Panc1 (cell line): ENCODE data around the gene GPSM1. TPM values are rescaled to one million over a fixed set of nuclear protein-coding genes. Genes with fewer than 3 reads are reported as not detected.
A peak's percentile ranks its signal among the peaks of the same experiment; 100 is the strongest.

Experiments used
- ATAC-seq: fragments of 200-7000 bp; cut with Tn5 transposase; 2 replicates; pipeline ENCODE4 v1.9.1; 2020; ENCODE audit warnings: mild to moderate bottlenecking, moderate library complexity
- Bru-seq: library from RNA; stranded (reverse); fragments of 400-500 nt; gene quantifications from one replicate; lab custom pipeline; 2021; lab: Mats Ljungman, UMichigan
- BruChase-seq, 2 experiments: library from RNA; stranded (reverse); fragments of 400-500 nt; gene quantifications; one replicate each; lab custom pipeline; 2021; lab: Mats Ljungman, UMichigan
- BruUV-seq: library from RNA; stranded (reverse); fragments of 400-500 nt; replicated peaks from 2 replicates; lab custom pipeline; 2021; lab: Mats Ljungman, UMichigan
- CTCF ChIA-PET: fragments of 300-600 bp; sonication (Branson Sonifier 250); formaldehyde crosslinking; loops from one replicate; lab custom pipeline; 2022; ENCODE audit warnings: antibody characterized with exemption; lab: Charles Lee
- POLR2A ChIA-PET: fragments of 300-600 bp; sonication (Branson Sonifier 250); formaldehyde crosslinking; loops from one replicate; lab custom pipeline; 2022; ENCODE audit warnings: antibody characterized with exemption; lab: Charles Lee
- DNase-seq: peaks from one replicate; pipeline ENCODE4 v3.0.0-alpha.2; 2010; ENCODE audit warnings: low read depth, low spot score
- H3K27ac ChIP-seq: 2 replicates; pipeline ENCODE4 v1.5.1; 2011; ENCODE audit warnings: mild to moderate bottlenecking, low read length, inconsistent platforms
- H3K27me3 ChIP-seq: fragments of 200-500 bp; sonication (Bioruptor generic); 2 replicates; pipeline ENCODE4 v1.6.0; 2014; ENCODE audit warnings: low read length, inconsistent platforms; ENCODE audit not compliant: control insufficient read depth, insufficient read depth
- H3K36me3 ChIP-seq: fragments of 200-500 bp; sonication (Bioruptor generic); 2 replicates; pipeline ENCODE4 v1.5.1; 2014; ENCODE audit warnings: inconsistent platforms, mild to moderate bottlenecking, low read length, moderate library complexity; ENCODE audit not compliant: control insufficient read depth, insufficient read depth
- H3K4me1 ChIP-seq: 2 replicates; pipeline ENCODE4 v1.5.1; 2011; ENCODE audit warnings: inconsistent platforms, mild to moderate bottlenecking, low read length, moderate library complexity; ENCODE audit not compliant: control insufficient read depth, insufficient read depth
- H3K4me3 ChIP-seq, 2 experiments: 2 replicates each; pipeline ENCODE4 v1.5.1; 2011 to 2012; ENCODE audit warnings: low read depth in 2 of 2, low read length in 2 of 2, mild to moderate bottlenecking in 2 of 2, inconsistent platforms in 1 of 2, moderate library complexity in 1 of 2
- H3K9me3 ChIP-seq: fragments of 200-500 bp; sonication (Bioruptor generic); 2 replicates; pipeline ENCODE4 v1.5.1; 2014; ENCODE audit warnings: low read depth, mild to moderate bottlenecking, inconsistent platforms, low read length, moderate library complexity; ENCODE audit not compliant: control insufficient read depth, insufficient read depth
- POLR2AphosphoS5 ChIP-seq: IDR thresholded peaks from 2 replicates; pipeline ENCODE4 v1.6.1; 2012; ENCODE audit warnings: mild to moderate bottlenecking, low read depth, low read length, moderate library complexity
- REST ChIP-seq, 2 experiments: IDR thresholded peaks; 2 replicates each; pipeline ENCODE4 v1.6.1; 2011 to 2012; ENCODE audit warnings: low read depth in 2 of 2, control low read depth in 1 of 2, low read length in 1 of 2, mild to moderate bottlenecking in 1 of 2, moderate library complexity in 1 of 2; ENCODE audit not compliant: insufficient read depth in 1 of 2
- SIN3A ChIP-seq: IDR thresholded peaks from 2 replicates; pipeline ENCODE4 v1.6.1; 2012; ENCODE audit warnings: low read depth, mild to moderate bottlenecking, low read length, moderate library complexity, borderline replicate concordance; ENCODE audit not compliant: insufficient read depth
- TCF7L2 ChIP-seq: IDR thresholded peaks from 2 replicates; pipeline ENCODE4 v1.6.1; 2011; ENCODE audit warnings: mild to moderate bottlenecking, low read depth, low read length, inconsistent platforms
- in situ Hi-C: cut with HindIII; loops from 2 replicates; pipeline ENCODE4 v1.10.0; 2016; ENCODE audit warnings: low sequenced_read_pairs, low pct_unique_long_range_greater_than_20kb
- intact Hi-C: fragments of 100-400 bp; cut with micrococcal nuclease; formaldehyde crosslinking; loops from one replicate; pipeline ENCODE4 v1.10.0; 2022; ENCODE audit not compliant: unreplicated experiment
- long read RNA-seq: library from polyadenylated mRNA; unstranded; transcript quantifications from one replicate; pipeline ENCODE4 v2.0.0, GENCODE V29; 2021; ENCODE audit not compliant: unreplicated experiment
- polyA plus RNA-seq: library from polyadenylated mRNA; unstranded; fragments of >200 nt; gene quantifications from one replicate; pipeline ENCODE4 v1.2.1, GENCODE V29; 2012; ENCODE audit warnings: missing spikeins; ENCODE audit not compliant: insufficient read length
- total RNA-seq: library from RNA; stranded (reverse); gene quantifications from one replicate; pipeline ENCODE4 v1.2.1, GENCODE V29; 2021; ENCODE audit not compliant: unreplicated experiment
- TF ChIP-seq, protein P1 (sequence below): fragments of 450-650 bp; IDR thresholded peaks from 2 replicates; pipeline ENCODE4 v1.5.1; 2017; ENCODE audit warnings: mild to moderate bottlenecking

GPSM1 gene, protein sequence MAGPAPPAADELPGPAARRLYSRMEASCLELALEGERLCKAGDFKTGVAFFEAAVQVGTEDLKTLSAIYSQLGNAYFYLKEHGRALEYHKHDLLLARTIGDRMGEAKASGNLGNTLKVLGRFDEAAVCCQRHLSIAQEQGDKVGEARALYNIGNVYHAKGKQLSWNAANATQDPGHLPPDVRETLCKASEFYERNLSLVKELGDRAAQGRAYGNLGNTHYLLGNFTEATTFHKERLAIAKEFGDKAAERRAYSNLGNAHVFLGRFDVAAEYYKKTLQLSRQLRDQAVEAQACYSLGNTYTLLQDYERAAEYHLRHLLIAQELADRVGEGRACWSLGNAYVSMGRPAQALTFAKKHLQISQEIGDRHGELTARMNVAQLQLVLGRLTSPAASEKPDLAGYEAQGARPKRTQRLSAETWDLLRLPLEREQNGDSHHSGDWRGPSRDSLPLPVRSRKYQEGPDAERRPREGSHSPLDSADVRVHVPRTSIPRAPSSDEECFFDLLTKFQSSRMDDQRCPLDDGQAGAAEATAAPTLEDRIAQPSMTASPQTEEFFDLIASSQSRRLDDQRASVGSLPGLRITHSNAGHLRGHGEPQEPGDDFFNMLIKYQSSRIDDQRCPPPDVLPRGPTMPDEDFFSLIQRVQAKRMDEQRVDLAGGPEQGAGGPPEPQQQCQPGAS
- 14.2 TPM for total RNA-seq
- 23.8 TPM for polyA plus RNA-seq
- percentile 43 among the genes with signal in this experiment for Bru-seq, nascent RNA
- percentile 50 among the genes with signal in this experiment for BruChase-seq, experiment 1, labeled RNA remaining after a 2-hour chase
- percentile 51 among the genes with signal in this experiment for BruChase-seq, experiment 2, labeled RNA remaining after a 6-hour chase
- long read RNA-seq, transcript GPSM1-205 (14 exons, 3,633 nt): major isoform, 9 of 25 reads
- long read RNA-seq, partial matches to known transcripts: 14 of 25 reads
- long read RNA-seq, other reads (novel, unspliced or antisense): 2 of 25 reads

GRCh38 chr9:136327304-136327974 lies at the start of gene GPSM1:
Gene GPSM1 (plus strand): TSS chr9:136327539. CDS start chr9:136327696, 157 bp downstream.
- DNase-seq (no peak), ATAC-seq (peak; percentile 40)
- Histone ChIP-seq H3K4me1 (no peaks in the 10 kb centered on the region; the same call in 1 of the 2 replicates), H3K4me3 (peak within 1 kb of the TSS; percentile 44 to 51), H3K27me3 (no peaks in the 10 kb centered on the region), H3K9me3 (no peaks in the 10 kb centered on the region), H3K27ac (no peak within 1 kb of the TSS), H3K36me3 (no peaks in the 10 kb centered on the region; the same call in 1 of the 2 replicates)
- ChIA-PET POLR2A (interaction anchor here (0.5 kb wide), 1 partner anchor 354 kb away, joined by 4 read pairs; no protein-coding TSS in a partner anchor), CTCF (no interaction called here)
- BruUV-seq: no TSS peak
- TF ChIP-seq TCF7L2 (no peak), POLR2AphosphoS5 (no peak), SIN3A (no peak), REST (IDR thresholded peaks at IDR 0.05; ENCODE audit: insufficient read depth in 1 of 2, low read depth in 2 of 2, low read length in 1 of 2) (no peak)
- TF ChIP-seq, protein P1, sequence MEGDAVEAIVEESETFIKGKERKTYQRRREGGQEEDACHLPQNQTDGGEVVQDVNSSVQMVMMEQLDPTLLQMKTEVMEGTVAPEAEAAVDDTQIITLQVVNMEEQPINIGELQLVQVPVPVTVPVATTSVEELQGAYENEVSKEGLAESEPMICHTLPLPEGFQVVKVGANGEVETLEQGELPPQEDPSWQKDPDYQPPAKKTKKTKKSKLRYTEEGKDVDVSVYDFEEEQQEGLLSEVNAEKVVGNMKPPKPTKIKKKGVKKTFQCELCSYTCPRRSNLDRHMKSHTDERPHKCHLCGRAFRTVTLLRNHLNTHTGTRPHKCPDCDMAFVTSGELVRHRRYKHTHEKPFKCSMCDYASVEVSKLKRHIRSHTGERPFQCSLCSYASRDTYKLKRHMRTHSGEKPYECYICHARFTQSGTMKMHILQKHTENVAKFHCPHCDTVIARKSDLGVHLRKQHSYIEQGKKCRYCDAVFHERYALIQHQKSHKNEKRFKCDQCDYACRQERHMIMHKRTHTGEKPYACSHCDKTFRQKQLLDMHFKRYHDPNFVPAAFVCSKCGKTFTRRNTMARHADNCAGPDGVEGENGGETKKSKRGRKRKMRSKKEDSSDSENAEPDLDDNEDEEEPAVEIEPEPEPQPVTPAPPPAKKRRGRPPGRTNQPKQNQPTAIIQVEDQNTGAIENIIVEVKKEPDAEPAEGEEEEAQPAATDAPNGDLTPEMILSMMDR: no peak
- in situ Hi-C loops (no loop called here), intact Hi-C loops (no loop called here)

GRCh38 chr9:136277746-136278145 lies 49.6 kb upstream of the GPSM1 start:
- no peak overlapping the region for H3K4me3 ChIP-seq
- H3K36me3 ChIP-seq: no peaks in the 10 kb centered on the region
- in situ Hi-C loops (no loop called here), intact Hi-C loops (no loop called here)
- no peaks in the 10 kb centered on the region for H3K9me3 ChIP-seq
- H3K27me3 ChIP-seq: no peaks in the 10 kb centered on the region
- no peaks in the 10 kb centered on the region for H3K4me1 ChIP-seq
- no TSS peak for BruUV-seq
- ChIA-PET POLR2A (interaction anchor here (0.6 kb wide), 1 partner anchor 389 kb away, joined by 3 read pairs; no protein-coding TSS in a partner anchor), CTCF (no interaction called here)
- no peak for ATAC-seq
- no peak for TF ChIP-seq TCF7L2
- TF ChIP-seq POLR2AphosphoS5: no peak
- TF ChIP-seq, protein P1: no peak
- no peak for TF ChIP-seq SIN3A
- TF ChIP-seq REST (IDR thresholded peaks at IDR 0.05; ENCODE audit: insufficient read depth in 1 of 2, low read depth in 2 of 2, low read length in 1 of 2): no peak
- no peak overlapping the region for H3K27ac ChIP-seq
- no peak for DNase-seq
